ENCODE results near the gene SPEN. TPM values are rescaled to one million over a fixed set of nuclear protein-coding genes. Genes with fewer than 3 reads are reported as not detected.

The SPEN gene
- total RNA-seq, 1 donor from 2014 or later: 75.0 TPM

Small RNAs within 50 kb of the gene (small RNA-seq; reads per million reads assigned to genes)
- gene AL034555.1 (ENCODE audit: low replicate concordance): not detected
- not detected for gene AL355994.1 (ENCODE audit: low replicate concordance)
- not detected for gene AL355994.5 (ENCODE audit: low replicate concordance)

Other genes with a start within 250 kb of the SPEN start
- 16.0 TPM for gene DDI2, start 230.2 kb upstream of the SPEN start, total RNA-seq
- gene PLEKHM2, start 163.4 kb upstream of the SPEN start, total RNA-seq: 30.0 TPM
- 0.49 TPM for gene SLC25A34, start 111.4 kb upstream of the SPEN start, total RNA-seq
- gene TMEM82, start 105.2 kb upstream of the SPEN start, total RNA-seq: not detected
- 8.4 TPM for gene FBLIM1, start 88.9 kb upstream of the SPEN start, total RNA-seq
- 1.2 TPM for gene UQCRHL, start 40.1 kb upstream of the SPEN start, total RNA-seq
- 26.3 TPM for gene ZBTB17, start 128.4 kb downstream of the SPEN start, total RNA-seq
- 1.5 TPM for gene SRARP, start 156.5 kb downstream of the SPEN start, total RNA-seq
- not detected for gene HSPB7, start 170.3 kb downstream of the SPEN start, total RNA-seq
- gene CLCNKA, start 174.3 kb downstream of the SPEN start, total RNA-seq: not detected
- under 0.01 TPM for gene CLCNKB, start 196.1 kb downstream of the SPEN start, total RNA-seq
- 2.7 TPM for gene FAM131C, start 225.9 kb downstream of the SPEN start, total RNA-seq

Data from temporal lobe (tissue), 2 donors.